ENCODE data around the gene LTBP1. TPM values are rescaled to one million over a fixed set of nuclear protein-coding genes. Genes with fewer than 3 reads are reported as not detected.

LTBP1 gene
- total and polyA plus RNA-seq, 2 of the 13 experiments (the other 11 are each of a cell fraction or from before 2014, with no cell fraction given) = 0.12 to 0.22 TPM

DNA sequence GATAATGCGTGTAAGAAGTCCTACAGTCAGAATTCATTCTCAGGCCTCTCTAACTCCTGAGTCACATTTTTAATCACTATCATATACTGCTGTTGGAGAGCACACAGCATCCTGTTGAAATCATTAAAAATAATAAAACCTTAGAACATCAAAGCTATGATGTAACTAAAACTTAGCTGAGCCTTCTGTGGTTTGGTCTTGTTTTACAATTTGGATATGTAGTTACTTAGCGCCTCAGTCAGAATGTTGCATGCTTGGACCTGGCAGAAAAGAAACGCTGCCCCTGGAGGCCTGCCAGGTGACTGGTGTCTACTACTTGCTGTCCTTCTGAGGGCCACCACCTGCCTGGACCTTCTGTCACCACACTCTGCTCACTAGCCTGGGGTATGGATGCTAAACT is 268.5 kb downstream of the LTBP1 start:
- Histone ChIP-seq H3K4me2 (ENCODE audit: low read depth, low read length) (no peak overlapping the region), H3K27ac (ENCODE audit: extremely low read length, insufficient read depth, low read length) (no peak overlapping the region), H3K27me3 (ENCODE audit: control insufficient read depth in 1 of 2, insufficient read depth in 2 of 2, low read length in 2 of 2) (peaks cover 0 to 3% of the 10 kb centered on the region in 2 experiments; a peak in 1 of 5 replicates), H3K4me1 (ENCODE audit: insufficient read depth, low read length) (peaks cover 7% of the 10 kb centered on the region; the same call in 1 of the 2 replicates), H2AFZ (ENCODE audit: low read length) (no peak overlapping the region), H3K4me3 (replicated peaks in 1 of 3; ENCODE audit: insufficient read depth in 1 of 3, low read depth in 2 of 3, low read length in 3 of 3) (no peak overlapping the region), H3K9ac (ENCODE audit: insufficient read depth, low read depth, low read length) (no peak overlapping the region), H3K9me3 (ENCODE audit: low read length) (no peaks in the 10 kb centered on the region), H3K36me3 (replicated peaks in 1 of 2; ENCODE audit: control insufficient read depth in 1 of 2, insufficient read depth in 2 of 2, low read length in 2 of 2) (no peaks in the 10 kb centered on the region), H3K79me2 (ENCODE audit: insufficient read depth, low read length) (no peaks in the 10 kb centered on the region), H4K20me1 (ENCODE audit: insufficient read depth, low read length) (no peaks in the 10 kb centered on the region)
- DNase-seq (ENCODE audit: low spot score) = no peak
- BruUV-seq (replicated peaks) = no TSS peak
- no peak for FAIRE-seq
- intact Hi-C loops (cut with micrococcal nuclease; ENCODE audit: unreplicated experiment) = no loop called here
- no peak for ATAC-seq
- ChIA-PET POLR2A (no interaction called here), CTCF (ENCODE audit: low intra/inter-chr PET ratio, low total read pairs) (no interaction called here)
- WGBS (ENCODE audit: low lambda C conversion rate) = 47% methylated on average over 3 of the region's 3 CpGs
- in situ Hi-C loops (cut with HindIII; ENCODE audit: extremely low pct_ligation_motif_present, low pct_unique_long_range_greater_than_20kb) = no loop called here
- no peak for TF ChIP-seq ZNF207 (IDR thresholded peaks at IDR 0.05; ENCODE audit: borderline replicate concordance)
- TF ChIP-seq NONO (IDR thresholded peaks at IDR 0.05) = no peak
- TF ChIP-seq NONO (CRISPR knock-in tag; conservative IDR thresholded peaks at IDR 0.05) = no peak
- TF ChIP-seq SRSF9 (IDR thresholded peaks at IDR 0.05; ENCODE audit: borderline replicate concordance, insufficient read depth, low read depth, low read length, poor library complexity, severe bottlenecking) = no peak
- TF ChIP-seq, protein P1, sequence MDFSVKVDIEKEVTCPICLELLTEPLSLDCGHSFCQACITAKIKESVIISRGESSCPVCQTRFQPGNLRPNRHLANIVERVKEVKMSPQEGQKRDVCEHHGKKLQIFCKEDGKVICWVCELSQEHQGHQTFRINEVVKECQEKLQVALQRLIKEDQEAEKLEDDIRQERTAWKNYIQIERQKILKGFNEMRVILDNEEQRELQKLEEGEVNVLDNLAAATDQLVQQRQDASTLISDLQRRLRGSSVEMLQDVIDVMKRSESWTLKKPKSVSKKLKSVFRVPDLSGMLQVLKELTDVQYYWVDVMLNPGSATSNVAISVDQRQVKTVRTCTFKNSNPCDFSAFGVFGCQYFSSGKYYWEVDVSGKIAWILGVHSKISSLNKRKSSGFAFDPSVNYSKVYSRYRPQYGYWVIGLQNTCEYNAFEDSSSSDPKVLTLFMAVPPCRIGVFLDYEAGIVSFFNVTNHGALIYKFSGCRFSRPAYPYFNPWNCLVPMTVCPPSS (IDR thresholded peaks at IDR 0.05) = no peak
- no peak for TF ChIP-seq ZSCAN30 (CRISPR knock-in tag; IDR thresholded peaks at IDR 0.05)
- TF ChIP-seq ZNF329 (CRISPR knock-in tag; IDR thresholded peaks at IDR 0.05; ENCODE audit: low read depth) = no peak
- no peak for TF ChIP-seq ZFP1 (CRISPR knock-in tag; IDR thresholded peaks at IDR 0.05)
- TF ChIP-seq MXD4 (CRISPR knock-in tag; IDR thresholded peaks at IDR 0.05) = no peak
- TF ChIP-seq MAFF (IDR thresholded peaks at IDR 0.05; ENCODE audit: low read depth, low read length) = no peak
- no peak for TF ChIP-seq SOX5 (CRISPR knock-in tag; IDR thresholded peaks at IDR 0.05; ENCODE audit: borderline replicate concordance)
- no peak for TF ChIP-seq DNMT3B (CRISPR knock-in tag; conservative IDR thresholded peaks at IDR 0.05)

Data from HepG2 (cell line).